GM23338 (cell line): ENCODE data around the gene OST4. TPM values are rescaled to one million over a fixed set of nuclear protein-coding genes. Genes with fewer than 3 reads are reported as not detected.

Experiments
- ATAC-seq: fragments of 200-7000 bp; cut with Tn5 transposase; 3 replicates; pipeline ENCODE4 v1.9.1; 2020
- DNase-seq: peaks from one replicate; pipeline ENCODE4 v3.0.0-alpha.2; 2015; ENCODE audit warnings: low spot score
- H2AFZ ChIP-seq: fragments of 200-600 bp; sonication (generic); 2 replicates; pipeline ENCODE4 v1.8.0; 2016; ENCODE audit warnings: antibody characterized with exemption, mild to moderate bottlenecking, moderate library complexity
- H3F3A ChIP-seq: fragments of 200-600 bp; sonication (generic); replicated peaks from 2 replicates; pipeline ENCODE4 v1.8.0; 2017; ENCODE audit warnings: antibody characterized with exemption, mixed run types, low read depth
- H3K27ac ChIP-seq: fragments of 200-600 bp; sonication (generic); 2 replicates; pipeline ENCODE4 v1.6.1; 2016; ENCODE audit warnings: low read depth
- H3K27me3 ChIP-seq: fragments of 200-600 bp; sonication (generic); 2 replicates; pipeline ENCODE4 v1.8.0; 2016; ENCODE audit warnings: mild to moderate bottlenecking, mixed run types, moderate library complexity; ENCODE audit not compliant: insufficient read depth
- H3K36me3 ChIP-seq: fragments of 200-600 bp; sonication (generic); 2 replicates; pipeline ENCODE4 v1.8.0; 2016; ENCODE audit warnings: mild to moderate bottlenecking; ENCODE audit not compliant: insufficient read depth
- H3K4me1 ChIP-seq: fragments of 200-600 bp; sonication (generic); 2 replicates; pipeline ENCODE4 v1.8.0; 2016; ENCODE audit warnings: mild to moderate bottlenecking, moderate library complexity; ENCODE audit not compliant: insufficient read depth
- H3K4me2 ChIP-seq: fragments of 200-600 bp; sonication (generic); 2 replicates; pipeline ENCODE4 v1.7.1; 2017; ENCODE audit warnings: mixed run types
- H3K4me3 ChIP-seq: fragments of 200-600 bp; sonication (generic); 2 replicates; pipeline ENCODE4 v1.6.1; 2016; ENCODE audit warnings: mixed run types
- H3K79me2 ChIP-seq: fragments of 200-600 bp; sonication (generic); replicated peaks from 2 replicates; pipeline ENCODE4 v1.8.0; 2017; ENCODE audit warnings: mild to moderate bottlenecking; ENCODE audit not compliant: insufficient read depth
- H3K9me2 ChIP-seq: fragments of 200-600 bp; sonication (generic); 2 replicates; pipeline ENCODE4 v1.8.0; 2017; ENCODE audit not compliant: insufficient read depth
- H4K20me1 ChIP-seq: fragments of 200-600 bp; sonication (generic); replicated peaks from 2 replicates; pipeline ENCODE4 v1.8.0; 2017; ENCODE audit warnings: mild to moderate bottlenecking; ENCODE audit not compliant: insufficient read depth
- H3K27ac Mint-ChIP-seq: 2 replicates; pipeline ENCODE4 v1.8.0; 2020; ENCODE audit warnings: inconsistent platforms, mild to moderate bottlenecking, moderate library complexity, mixed read lengths
- H3K27me3 Mint-ChIP-seq: 3 replicates; pipeline ENCODE4 v1.8.0; 2022; ENCODE audit warnings: low read depth, mild to moderate bottlenecking, moderate library complexity, mixed read lengths, inconsistent platforms; ENCODE audit not compliant: insufficient read depth, poor library complexity
- H3K36me3 Mint-ChIP-seq: 3 replicates; pipeline ENCODE4 v1.8.0; 2021; ENCODE audit warnings: low read depth, mild to moderate bottlenecking, inconsistent platforms, moderate library complexity, mixed read lengths
- H3K4me1 Mint-ChIP-seq: 3 replicates; pipeline ENCODE4 v1.8.0; 2020; ENCODE audit warnings: mild to moderate bottlenecking, inconsistent platforms, mixed read lengths
- H3K4me3 Mint-ChIP-seq: 3 replicates; pipeline ENCODE4 v1.8.0; 2021; ENCODE audit warnings: moderate library complexity, mild to moderate bottlenecking, inconsistent platforms, mixed read lengths
- H3K9me3 Mint-ChIP-seq: 3 replicates; pipeline ENCODE4 v1.8.0; 2020; ENCODE audit warnings: moderate library complexity, mild to moderate bottlenecking, inconsistent platforms, mixed read lengths
- CREB1 ChIP-seq: fragments of 250-450 bp; sonication (Bioruptor Pico); IDR thresholded peaks from 2 replicates; pipeline ENCODE4 v1.5.0; 2020; ENCODE audit warnings: low read depth, mild to moderate bottlenecking, moderate library complexity
- CTCF ChIP-seq, 2 experiments: fragments of 200-600 bp in 1 of 2; sonication (generic) in 1 of 2; conservative IDR thresholded peaks; 2 replicates each; pipeline versions ENCODE4 v1.5.1 to v1.6.1; 2016 to 2017; ENCODE audit warnings: antibody characterized with exemption in 2 of 2, low read depth in 2 of 2, mild to moderate bottlenecking in 2 of 2, moderate library complexity in 1 of 2
- ETS1 ChIP-seq: IDR thresholded peaks from 2 replicates; pipeline ENCODE4 v1.6.1; 2016; ENCODE audit warnings: antibody characterized with exemption
- EZH2 ChIP-seq: fragments of 200-600 bp; sonication (generic); IDR thresholded peaks from one replicate; pipeline ENCODE4 v1.8.0; 2017; ENCODE audit warnings: antibody characterized with exemption, mild to moderate bottlenecking, low read depth; ENCODE audit not compliant: unreplicated experiment
- EZH2phosphoT487 ChIP-seq: fragments of 200-600 bp; sonication (generic); IDR thresholded peaks from one replicate; pipeline ENCODE4 v1.8.1; 2018; ENCODE audit warnings: antibody characterized with exemption; ENCODE audit not compliant: unreplicated experiment
- JUNB ChIP-seq: IDR thresholded peaks from one replicate; pipeline ENCODE4 v1.6.1; 2016; ENCODE audit warnings: antibody characterized with exemption; ENCODE audit not compliant: unreplicated experiment
- NANOG ChIP-seq: IDR thresholded peaks from 2 replicates; pipeline ENCODE4 v1.6.1; 2016; ENCODE audit warnings: antibody characterized with exemption, borderline replicate concordance
- POLR2AphosphoS5 ChIP-seq: IDR thresholded peaks from 2 replicates; pipeline ENCODE4 v1.6.1; 2016; ENCODE audit warnings: antibody characterized with exemption, low read depth
- STAT1 ChIP-seq: IDR thresholded peaks from one replicate; pipeline ENCODE4 v1.6.1; 2016; ENCODE audit warnings: antibody characterized with exemption; ENCODE audit not compliant: unreplicated experiment
- ZNF114 ChIP-seq: fragments of 250-450 bp; sonication (Bioruptor Pico); IDR thresholded peaks from 2 replicates; pipeline ENCODE4 v1.5.0; 2020; ENCODE audit warnings: mild to moderate bottlenecking, moderate library complexity
- ZNF331 ChIP-seq: fragments of 250-450 bp; sonication (Bioruptor Pico); IDR thresholded peaks from 2 replicates; pipeline ENCODE4 v1.5.0; 2020; ENCODE audit warnings: low read depth, mild to moderate bottlenecking, moderate library complexity
- ZNF462 ChIP-seq: fragments of 250-450 bp; sonication (Bioruptor Pico); IDR thresholded peaks from 2 replicates; pipeline ENCODE4 v1.5.0; 2020; ENCODE audit warnings: mild to moderate bottlenecking, moderate library complexity
- polyA plus RNA-seq: library from polyadenylated mRNA; unstranded; fragments of >200 nt; fragmentation: Nextera tagmentation; extraction: Ambion mirVana; gene quantifications from 2 replicates; pipeline ENCODE4 v1.2.1, GENCODE V29; 2016
- total RNA-seq: library from RNA; depleted of rRNA; stranded (reverse); fragments of >200 nt; shearing (Covaris generic); gene quantifications from 2 replicates; pipeline ENCODE4 v1.2.3, GENCODE V29; 2014

OST4 gene
- total and polyA plus RNA-seq, 2 experiments from 2014 or later, result 226 to 568 TPM

- TF ChIP-seq ETS1 (no peak), POLR2AphosphoS5 (no peak), JUNB (no peak), CREB1 (CRISPR knock-in tag) (no peak)
Measured at GRCh38 chr2:27074738-27075565, 3.5 kb upstream of the OST4 start (continued).

- Histone ChIP-seq H3K27ac (no peak overlapping the region), H3K4me2 (no peak overlapping the region), H3K79me2 (peaks cover 19% of the 10 kb centered on the region), H2AFZ (no peak overlapping the region; the same call in 1 of the 2 replicates), H3F3A (peaks cover 7% of the 10 kb centered on the region; the same call in 1 of the 2 replicates), H4K20me1 (peaks cover 7% of the 10 kb centered on the region), H3K4me3 (no peak overlapping the region), H3K9me2 (no peaks in the 10 kb centered on the region), H3K36me3 (no peaks in the 10 kb centered on the region; the same call in 1 of the 2 replicates), H3K4me1 (peaks cover 19% of the 10 kb centered on the region), H3K27me3 (no peaks in the 10 kb centered on the region)
- Mint-ChIP-seq H3K9me3 (no peaks in the 10 kb centered on the region; the same call in 2 of the 3 replicates), H3K4me1 (peaks cover 23% of the 10 kb centered on the region), H3K27me3 (peaks cover 21% of the 10 kb centered on the region), H3K36me3 (peaks cover 19% of the 10 kb centered on the region), H3K27ac (no peak overlapping the region), H3K4me3 (no peak overlapping the region; the same call in 2 of the 3 replicates)
- DNase-seq, result no peak
- TF ChIP-seq POLR2AphosphoS5 (no peak), ETS1 (no peak), CTCF (conservative IDR thresholded peaks at IDR 0.05; ENCODE audit: low read depth in 2 of 2) (no peak), NANOG (no peak), ZNF331 (CRISPR knock-in tag) (no peak), STAT1 (no peak), ZNF462 (no peak), EZH2 (no peak), JUNB (no peak), CREB1 (CRISPR knock-in tag) (no peak), EZH2phosphoT487 (no peak), ZNF114 (CRISPR knock-in tag) (no peak)
- ATAC-seq, result no peak
Measured at GRCh38 chr2:27073782-27074181, 2.3 kb upstream of the OST4 start.
